Thyroid gland (tissue), 4 donors: ENCODE results near the gene TENT4A. TPM values are rescaled to one million over a fixed set of nuclear protein-coding genes. Genes with fewer than 3 reads are reported as not detected.
A peak's percentile ranks its signal among the peaks of the same experiment; 100 is the strongest.

Source experiments
- DNase-seq, 2 donors: peaks; one replicate each; pipeline ENCODE4 v3.0.0-alpha.2; 2019
- H3K27ac ChIP-seq, 3 donors: fragments of 200-600 bp; sonication (generic); 1 replicate in 2 of 3; 2 replicates in 1 of 3; pipeline ENCODE4 v1.5.1; 2016 to 2019; ENCODE audit warnings: mild to moderate bottlenecking in 1 of 3, moderate library complexity in 1 of 3
- H3K27me3 ChIP-seq: fragments of 200-600 bp; sonication (generic); one replicate; pipeline ENCODE4 v1.5.1; 2019
- H3K36me3 ChIP-seq, 2 donors: fragments of 200-600 bp; sonication (generic); one replicate each; pipeline ENCODE4 v1.5.1; 2016 to 2019
- H3K4me1 ChIP-seq, 2 donors: fragments of 200-600 bp; sonication (generic); one replicate each; pipeline ENCODE4 v1.5.1; 2017 to 2019
- H3K4me3 ChIP-seq, 3 donors: fragments of 200-600 bp; sonication (generic); replicated peaks in 1 of 3; 1 replicate in 2 of 3; 2 replicates in 1 of 3; pipeline ENCODE4 v1.5.1; 2016; ENCODE audit warnings: mild to moderate bottlenecking in 1 of 3
- H3K9me3 ChIP-seq: fragments of 200-600 bp; sonication (generic); one replicate; pipeline ENCODE4 v1.5.1; 2017
- POLR2A ChIP-seq, 2 donors: fragments of 450-650 bp; IDR thresholded peaks; one replicate each; pipeline ENCODE4 v1.6.1; 2017; ENCODE audit warnings: antibody characterized with exemption in 2 of 2, mild to moderate bottlenecking in 2 of 2, moderate library complexity in 1 of 2
- WGBS, 2 donors: methylation state at CpG; one replicate each; pipeline ENCODE4 v1.1.5; 2017; 5-methylcytosine and 5-hydroxymethylcytosine counted together
- intact Hi-C: fragments of 100-400 bp; cut with DNase I; formaldehyde crosslinking; loops from one replicate; pipeline ENCODE4 v1.15.1; 2023
- total RNA-seq, 4 donors: library from RNA; depleted of rRNA; stranded (reverse); fragments of >200 nt; gene quantifications; one replicate each; pipeline ENCODE4 v1.2.3, GENCODE V29; 2016
- TF ChIP-seq, protein P1 (sequence below), 6 experiments: fragments of 200-600 bp in 3 of 6; fragments of 450-650 bp in 3 of 6; sonication (generic) in 3 of 6; IDR thresholded peaks; one replicate each; pipeline ENCODE4 v1.5.1; 2016 to 2019; ENCODE audit warnings: antibody characterized with exemption in 6 of 6, mild to moderate bottlenecking in 2 of 6, inconsistent platforms in 1 of 6, moderate library complexity in 1 of 6

TENT4A gene
- total RNA-seq, 4 donors from 2014 or later: 19.8 to 41.2 (median 29.4) TPM

DNA sequence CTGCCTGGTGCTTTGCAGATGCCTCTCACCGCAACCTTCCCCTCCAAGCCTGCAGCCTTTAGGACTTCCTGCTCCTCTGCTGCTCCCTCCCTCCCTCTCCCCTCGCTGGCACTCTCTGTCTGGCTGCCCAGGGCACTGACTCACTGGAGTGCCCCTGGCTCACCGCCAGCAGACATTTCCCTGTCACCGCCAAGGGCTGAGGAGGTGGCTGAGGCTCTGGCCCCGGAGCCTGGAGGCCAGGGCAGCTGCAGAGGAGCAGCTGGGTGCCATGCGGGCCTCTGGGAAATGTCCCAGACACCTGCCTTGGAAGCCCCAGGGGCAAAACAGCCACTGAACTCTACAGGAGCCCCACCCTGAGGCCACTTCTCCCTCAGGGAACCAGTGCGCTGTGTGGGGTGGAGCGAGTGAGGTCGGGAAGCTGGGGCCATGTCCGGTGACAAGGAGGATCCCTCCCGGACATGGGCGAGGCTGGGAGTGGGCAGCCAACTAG is 53.4 kb downstream of the TENT4A start:
- Histone ChIP-seq H3K4me1 (peaks cover 0 to 16% of the 10 kb centered on the region in 2 donors), H3K36me3 (no peaks in the 10 kb centered on the region), H3K9me3 (no peaks in the 10 kb centered on the region), H3K4me3 (no peak overlapping the region), H3K27me3 (no peaks in the 10 kb centered on the region), H3K27ac (peak overlapping the region in 2 of 3 donors; percentile 17 to 39)
- peak; percentile 95 to 98 for DNase-seq
- WGBS, 2 donors: 53 to 61% methylated on average over 8 to 12 of the region's 12 CpGs
- TF ChIP-seq POLR2A (IDR thresholded peaks at IDR 0.05): no peak
- TF ChIP-seq, protein P1, sequence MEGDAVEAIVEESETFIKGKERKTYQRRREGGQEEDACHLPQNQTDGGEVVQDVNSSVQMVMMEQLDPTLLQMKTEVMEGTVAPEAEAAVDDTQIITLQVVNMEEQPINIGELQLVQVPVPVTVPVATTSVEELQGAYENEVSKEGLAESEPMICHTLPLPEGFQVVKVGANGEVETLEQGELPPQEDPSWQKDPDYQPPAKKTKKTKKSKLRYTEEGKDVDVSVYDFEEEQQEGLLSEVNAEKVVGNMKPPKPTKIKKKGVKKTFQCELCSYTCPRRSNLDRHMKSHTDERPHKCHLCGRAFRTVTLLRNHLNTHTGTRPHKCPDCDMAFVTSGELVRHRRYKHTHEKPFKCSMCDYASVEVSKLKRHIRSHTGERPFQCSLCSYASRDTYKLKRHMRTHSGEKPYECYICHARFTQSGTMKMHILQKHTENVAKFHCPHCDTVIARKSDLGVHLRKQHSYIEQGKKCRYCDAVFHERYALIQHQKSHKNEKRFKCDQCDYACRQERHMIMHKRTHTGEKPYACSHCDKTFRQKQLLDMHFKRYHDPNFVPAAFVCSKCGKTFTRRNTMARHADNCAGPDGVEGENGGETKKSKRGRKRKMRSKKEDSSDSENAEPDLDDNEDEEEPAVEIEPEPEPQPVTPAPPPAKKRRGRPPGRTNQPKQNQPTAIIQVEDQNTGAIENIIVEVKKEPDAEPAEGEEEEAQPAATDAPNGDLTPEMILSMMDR (IDR thresholded peaks at IDR 0.05): peak in 1 of 6 experiments; percentile 9
- intact Hi-C loops: loop anchor here (10.0 kb wide), 1 partner anchor 978 kb away; no protein-coding TSS in a partner anchor

- Histone ChIP-seq H3K27me3 (no peaks in the 10 kb centered on the region), H3K36me3 (no peaks in the 10 kb centered on the region), H3K4me1 (peaks cover 0 to 16% of the 10 kb centered on the region in 2 donors), H3K9me3 (no peaks in the 10 kb centered on the region), H3K4me3 (no peak overlapping the region), H3K27ac (no peak overlapping the region)
- no peak for TF ChIP-seq POLR2A (IDR thresholded peaks at IDR 0.05)
- TF ChIP-seq, protein P1 (IDR thresholded peaks at IDR 0.05): no peak
- intact Hi-C loops: loop anchor here (10.0 kb wide), 1 partner anchor 977 kb away; no protein-coding TSS in a partner anchor
- DNase-seq: no peak
- 93 to 94% methylated on average over 11 of the region's 11 CpGs for WGBS, 2 donors
Observed at GRCh38 chr5:6767481-6768063, 54.3 kb downstream of the TENT4A start.

DNA sequence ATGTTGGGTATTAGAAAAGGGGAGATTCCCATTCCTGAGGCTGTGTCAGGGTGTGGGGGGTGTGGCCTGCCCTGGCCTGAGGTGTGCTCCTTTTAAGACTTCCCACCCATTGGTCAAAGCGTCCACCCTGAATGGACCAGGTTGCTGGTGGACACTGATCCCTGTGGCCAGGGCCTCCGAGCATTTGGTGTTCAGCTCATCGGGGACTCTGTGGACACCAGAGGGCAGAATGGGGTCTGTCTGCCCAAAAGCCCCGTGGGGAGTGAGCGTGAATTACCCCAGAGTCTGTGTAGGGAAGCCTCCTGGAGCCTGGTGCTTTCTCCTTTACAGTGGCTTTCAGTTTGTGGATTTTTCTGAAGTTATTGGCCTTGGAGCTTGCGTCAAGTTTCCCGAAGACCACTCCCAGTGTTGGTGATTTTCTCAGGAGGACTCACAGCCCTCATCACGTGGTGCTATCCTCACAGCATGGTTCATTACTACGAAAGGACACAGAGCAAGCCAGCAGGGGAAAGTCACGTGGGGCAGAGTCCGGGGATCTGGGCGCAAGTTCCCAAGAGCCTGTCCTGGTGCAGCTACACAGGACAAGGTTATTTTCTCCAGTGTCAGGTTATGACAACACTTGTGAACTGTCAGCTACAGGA is 55.5 kb downstream of the TENT4A start:
- DNase-seq: no peak
- Histone ChIP-seq H3K36me3 (no peaks in the 10 kb centered on the region), H3K4me1 (peaks cover 0 to 16% of the 10 kb centered on the region in 2 donors), H3K4me3 (no peak overlapping the region), H3K9me3 (no peaks in the 10 kb centered on the region), H3K27ac (no peak overlapping the region), H3K27me3 (no peaks in the 10 kb centered on the region)
- intact Hi-C loops: loop anchor here (10.0 kb wide), 1 partner anchor 976 kb away; no protein-coding TSS in a partner anchor
- 84 to 90% methylated on average over 12 of the region's 12 CpGs for WGBS, 2 donors
- TF ChIP-seq, protein P1 (IDR thresholded peaks at IDR 0.05): no peak

GRCh38 chr5:6770826-6771607 is 57.8 kb downstream of the TENT4A start:
- Histone ChIP-seq H3K36me3 (no peaks in the 10 kb centered on the region), H3K27ac (no peak overlapping the region), H3K9me3 (no peaks in the 10 kb centered on the region), H3K4me3 (no peak overlapping the region), H3K4me1 (peaks cover 0 to 10% of the 10 kb centered on the region in 2 donors), H3K27me3 (no peaks in the 10 kb centered on the region)
- WGBS, 2 donors: 85 to 89% methylated on average over 11 of the region's 11 CpGs
- no peak for DNase-seq
- TF ChIP-seq POLR2A (IDR thresholded peaks at IDR 0.05): no peak
- TF ChIP-seq, protein P1 (IDR thresholded peaks at IDR 0.05): no peak
- intact Hi-C loops: no loop called here
